Stimulated activated effector memory CD8-positive, alpha-beta T cell treated with anti-CD3 and anti-CD28 coated beads, Interleukin-12 subunit alpha, Interleukin-12 subunit beta, amount 100 ng/mL, for 72 hours (primary cell): ENCODE results near the gene CCDC28B.

Experiments
- ATAC-seq: fragments of 150-1000 bp; cut with Tn5 transposase; 2 replicates; pipeline ENCODE4 v1.10.0; 2021
- DNase-seq, 2 donors: peaks; one replicate each; pipeline ENCODE4 v3.0.0; 2021 to 2022; ENCODE audit warnings: low spot score in 2 of 2
- H3K27ac Mint-ChIP-seq: one replicate; pipeline ENCODE4 v1.8.0; 2022; ENCODE audit warnings: mild to moderate bottlenecking, mixed read lengths
- H3K36me3 Mint-ChIP-seq: one replicate; pipeline ENCODE4 v1.8.0; 2022; ENCODE audit warnings: mild to moderate bottlenecking, mixed read lengths
- H3K4me1 Mint-ChIP-seq: one replicate; pipeline ENCODE4 v1.8.0; 2022; ENCODE audit warnings: mixed read lengths
- H3K4me3 Mint-ChIP-seq: one replicate; pipeline ENCODE4 v1.8.0; 2022; ENCODE audit warnings: mild to moderate bottlenecking, mixed read lengths
- H3K9me3 Mint-ChIP-seq: one replicate; pipeline ENCODE4 v1.8.0; 2022; ENCODE audit warnings: mixed read lengths

The CCDC28B gene

DNA sequence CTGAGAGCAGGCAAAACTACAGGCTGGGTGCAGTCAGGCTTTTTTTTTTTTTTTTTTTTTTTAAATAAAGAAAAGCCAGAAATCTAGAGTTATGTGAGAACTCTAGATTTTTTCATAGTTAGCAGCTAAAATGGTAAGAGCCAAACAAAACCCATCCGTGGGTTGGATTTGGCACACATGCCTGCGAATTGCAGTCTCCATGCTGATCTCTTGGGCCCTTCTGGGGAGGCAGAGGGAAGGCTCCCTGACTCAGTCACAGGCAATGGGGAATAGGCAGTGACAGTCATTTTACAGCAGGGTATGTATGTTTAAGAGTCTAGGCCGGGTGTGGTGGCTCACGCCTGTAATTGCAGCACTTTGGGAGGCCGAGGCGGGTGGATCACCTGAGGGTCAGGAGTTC is 18.3 kb upstream of the CCDC28B start:
- Mint-ChIP-seq H3K4me3 (peak overlapping the region; percentile 96), H3K27ac (peak overlapping the region; percentile 10), H3K4me1 (peaks cover 66% of the 10 kb centered on the region), H3K9me3 (no peaks in the 10 kb centered on the region), H3K36me3 (peaks cover 82% of the 10 kb centered on the region)
- DNase-seq = no peak
- no peak for ATAC-seq

DNA sequence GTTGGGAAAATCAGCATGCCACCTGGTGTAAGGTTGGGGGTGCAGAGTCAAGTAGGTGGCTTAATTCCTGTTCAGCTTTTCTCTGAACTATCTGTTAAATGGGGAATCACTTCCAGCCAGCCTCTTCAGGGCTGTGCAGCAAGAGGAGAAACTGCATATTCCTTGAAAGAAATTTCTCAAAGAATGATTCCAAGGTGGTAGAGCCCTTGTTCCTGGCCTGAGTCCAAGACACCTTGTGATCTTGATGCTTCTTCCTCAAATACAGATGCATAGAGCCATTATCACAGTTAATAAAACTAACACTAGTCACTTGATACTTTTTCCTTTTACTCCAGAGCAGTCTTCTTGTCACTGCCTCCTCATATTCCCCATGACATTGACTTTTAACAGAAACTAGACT is 15.7 kb upstream of the CCDC28B start:
- peaks cover 64% of the 10 kb centered on the region for H3K4me1 Mint-ChIP-seq
- DNase-seq = no peak
- no peaks in the 10 kb centered on the region for H3K9me3 Mint-ChIP-seq
- peaks cover 100% of the 10 kb centered on the region for H3K36me3 Mint-ChIP-seq
- H3K27ac Mint-ChIP-seq = peak overlapping the region; percentile 44
- H3K4me3 Mint-ChIP-seq = peak overlapping the region; percentile 28
- ATAC-seq = no peak

DNA sequence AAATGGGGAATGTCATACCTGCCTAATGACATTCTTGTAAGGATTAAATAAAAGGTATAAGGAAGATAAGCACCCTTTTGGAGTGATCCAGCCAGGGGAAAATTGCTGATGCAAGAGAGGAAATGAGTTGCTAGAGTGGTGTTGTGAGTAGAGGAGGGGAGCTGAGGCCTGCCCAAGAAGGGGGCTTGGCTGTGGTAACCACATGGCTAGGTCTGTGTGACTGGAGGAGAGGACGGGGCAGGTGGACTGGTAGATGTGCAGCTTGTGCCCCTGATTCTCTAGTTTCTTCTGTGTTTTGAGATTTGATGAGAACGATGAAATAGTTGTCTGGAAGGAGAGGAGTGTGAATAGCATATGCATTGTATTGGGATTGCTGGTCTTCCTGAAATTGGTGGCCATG is 14.3 kb upstream of the CCDC28B start:
- Mint-ChIP-seq H3K27ac (peak overlapping the region; percentile 77), H3K36me3 (peaks cover 100% of the 10 kb centered on the region), H3K4me1 (peaks cover 50% of the 10 kb centered on the region), H3K4me3 (no peak overlapping the region), H3K9me3 (no peaks in the 10 kb centered on the region)
- DNase-seq = no peak
- no peak for ATAC-seq

DNA sequence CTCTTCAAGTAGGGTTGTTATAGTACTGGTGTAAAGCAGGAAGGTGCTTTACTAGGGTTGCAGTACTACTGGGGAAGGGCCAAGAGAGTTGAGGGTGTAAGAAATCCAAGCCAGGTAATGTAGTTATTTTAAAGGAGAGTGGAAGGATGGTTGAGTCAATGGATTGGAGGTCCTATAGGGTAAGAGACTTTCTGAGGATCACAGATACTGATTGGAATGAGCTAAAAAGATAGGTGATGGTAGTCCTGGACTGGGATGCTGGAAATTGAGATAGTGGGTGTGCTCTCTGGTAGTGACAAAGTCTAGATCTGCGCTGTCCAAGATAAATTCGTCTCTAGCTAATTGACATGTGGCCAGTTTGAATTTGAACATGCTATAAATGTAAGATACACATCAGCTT is 13.9 kb upstream of the CCDC28B start:
- DNase-seq (no peak), ATAC-seq (no peak)
- Mint-ChIP-seq H3K4me1 (peaks cover 47% of the 10 kb centered on the region), H3K27ac (peak overlapping the region; percentile 77), H3K36me3 (peaks cover 100% of the 10 kb centered on the region), H3K4me3 (no peak overlapping the region), H3K9me3 (no peaks in the 10 kb centered on the region)

DNA sequence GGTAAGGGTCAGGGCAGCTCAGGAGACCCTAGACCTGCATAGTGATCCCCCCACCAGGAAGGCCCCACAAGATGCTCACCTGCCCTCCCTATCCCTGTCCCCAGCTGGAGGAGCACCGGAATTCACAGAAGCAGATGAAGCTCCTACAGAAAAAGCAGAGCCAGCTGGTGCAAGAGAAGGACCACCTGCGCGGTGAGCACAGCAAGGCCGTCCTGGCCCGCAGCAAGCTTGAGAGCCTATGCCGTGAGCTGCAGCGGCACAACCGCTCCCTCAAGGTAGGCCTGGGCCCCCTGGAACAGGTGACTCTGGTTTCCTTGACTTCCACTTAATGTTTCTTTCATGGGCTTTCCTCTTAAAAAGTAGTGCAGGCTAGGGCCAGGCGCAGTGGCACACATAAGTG is 12.5 kb upstream of the CCDC28B start:
- Mint-ChIP-seq H3K36me3 (peaks cover 100% of the 10 kb centered on the region), H3K27ac (peak overlapping the region; percentile 18), H3K4me1 (peaks cover 47% of the 10 kb centered on the region), H3K4me3 (no peak overlapping the region), H3K9me3 (no peaks in the 10 kb centered on the region)
- DNase-seq = no peak
- no peak for ATAC-seq

DNA sequence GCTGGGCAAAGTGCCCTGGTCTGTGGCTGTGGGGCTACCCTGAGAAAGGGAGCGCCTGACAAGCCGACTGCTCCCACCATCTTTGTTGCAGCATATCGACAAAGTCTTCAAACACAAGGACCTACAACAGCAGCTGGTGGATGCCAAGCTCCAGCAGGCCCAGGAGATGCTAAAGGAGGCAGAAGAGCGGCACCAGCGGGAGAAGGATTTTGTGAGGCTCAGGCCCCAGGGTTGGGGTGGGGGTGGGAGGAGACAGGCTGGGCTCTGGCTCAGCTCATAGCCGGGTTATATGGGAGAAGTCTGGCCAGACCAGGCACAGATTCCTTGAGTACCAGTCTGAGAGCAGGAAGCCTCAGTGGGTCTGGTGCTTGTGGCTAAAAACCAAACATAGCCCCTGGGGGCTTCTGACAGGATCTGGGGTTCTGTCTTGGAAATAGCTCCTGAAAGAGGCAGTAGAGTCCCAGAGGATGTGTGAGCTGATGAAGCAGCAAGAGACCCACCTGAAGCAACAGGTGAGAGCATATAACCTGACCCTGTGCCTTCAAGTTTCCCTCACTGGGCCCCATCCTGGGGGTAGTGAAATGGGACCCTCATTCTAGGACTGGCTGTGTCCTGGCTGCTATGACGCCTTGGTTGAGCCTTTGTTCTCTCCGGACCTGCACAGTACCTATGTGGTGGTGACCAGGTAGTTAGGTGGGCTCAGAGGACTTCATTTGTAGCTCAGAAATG is 8.0 kb upstream of the CCDC28B start:
- ATAC-seq (no peak), DNase-seq (no peak)
- peaks cover 100% of the 10 kb centered on the region for H3K36me3 Mint-ChIP-seq
- H3K9me3 Mint-ChIP-seq = no peaks in the 10 kb centered on the region
- no peak overlapping the region for H3K27ac Mint-ChIP-seq
- no peak overlapping the region for H3K4me3 Mint-ChIP-seq
- peaks cover 63% of the 10 kb centered on the region for H3K4me1 Mint-ChIP-seq

DNA sequence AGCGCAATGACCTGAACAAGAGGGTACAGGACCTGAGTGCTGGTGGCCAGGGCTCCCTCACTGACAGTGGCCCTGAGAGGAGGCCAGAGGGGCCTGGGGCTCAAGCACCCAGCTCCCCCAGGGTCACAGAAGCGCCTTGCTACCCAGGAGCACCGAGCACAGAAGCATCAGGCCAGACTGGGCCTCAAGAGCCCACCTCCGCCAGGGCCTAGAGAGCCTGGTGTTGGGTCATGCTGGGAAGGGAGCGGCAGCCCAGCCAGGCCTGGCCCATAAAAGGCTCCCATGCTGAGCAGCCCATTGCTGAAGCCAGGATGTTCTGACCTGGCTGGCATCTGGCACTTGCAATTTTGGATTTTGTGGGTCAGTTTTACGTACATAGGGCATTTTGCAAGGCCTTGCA is 5.4 kb upstream of the CCDC28B start:
- DNase-seq = no peak
- Mint-ChIP-seq H3K36me3 (peaks cover 89% of the 10 kb centered on the region), H3K9me3 (no peaks in the 10 kb centered on the region), H3K27ac (no peak overlapping the region), H3K4me1 (peaks cover 72% of the 10 kb centered on the region), H3K4me3 (no peak overlapping the region)
- no peak for ATAC-seq

DNA sequence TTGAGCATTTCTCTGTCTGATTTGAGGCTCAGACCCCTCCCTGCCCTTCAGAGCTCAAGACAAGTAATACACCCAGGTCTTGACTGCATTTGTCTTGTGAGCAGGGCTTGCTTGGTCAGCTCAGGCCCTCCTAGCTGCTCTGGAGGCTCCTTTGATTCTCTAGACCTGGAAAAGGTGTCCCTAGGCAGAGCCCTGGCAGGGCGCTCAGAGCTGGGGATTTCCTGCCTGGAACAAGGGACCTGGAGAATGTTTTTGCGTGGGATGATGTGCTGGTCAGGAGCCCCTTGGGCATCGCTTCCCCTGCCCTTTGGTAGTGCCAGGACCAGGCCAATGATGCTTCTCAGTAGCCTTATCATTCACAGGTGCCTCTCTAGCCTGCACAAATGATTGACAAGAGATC is 4.9 kb upstream of the CCDC28B start:
- Mint-ChIP-seq H3K9me3 (no peaks in the 10 kb centered on the region), H3K4me1 (peaks cover 78% of the 10 kb centered on the region), H3K36me3 (peaks cover 84% of the 10 kb centered on the region), H3K27ac (no peak overlapping the region), H3K4me3 (no peak overlapping the region)
- no peak for DNase-seq
- ATAC-seq = no peak

DNA sequence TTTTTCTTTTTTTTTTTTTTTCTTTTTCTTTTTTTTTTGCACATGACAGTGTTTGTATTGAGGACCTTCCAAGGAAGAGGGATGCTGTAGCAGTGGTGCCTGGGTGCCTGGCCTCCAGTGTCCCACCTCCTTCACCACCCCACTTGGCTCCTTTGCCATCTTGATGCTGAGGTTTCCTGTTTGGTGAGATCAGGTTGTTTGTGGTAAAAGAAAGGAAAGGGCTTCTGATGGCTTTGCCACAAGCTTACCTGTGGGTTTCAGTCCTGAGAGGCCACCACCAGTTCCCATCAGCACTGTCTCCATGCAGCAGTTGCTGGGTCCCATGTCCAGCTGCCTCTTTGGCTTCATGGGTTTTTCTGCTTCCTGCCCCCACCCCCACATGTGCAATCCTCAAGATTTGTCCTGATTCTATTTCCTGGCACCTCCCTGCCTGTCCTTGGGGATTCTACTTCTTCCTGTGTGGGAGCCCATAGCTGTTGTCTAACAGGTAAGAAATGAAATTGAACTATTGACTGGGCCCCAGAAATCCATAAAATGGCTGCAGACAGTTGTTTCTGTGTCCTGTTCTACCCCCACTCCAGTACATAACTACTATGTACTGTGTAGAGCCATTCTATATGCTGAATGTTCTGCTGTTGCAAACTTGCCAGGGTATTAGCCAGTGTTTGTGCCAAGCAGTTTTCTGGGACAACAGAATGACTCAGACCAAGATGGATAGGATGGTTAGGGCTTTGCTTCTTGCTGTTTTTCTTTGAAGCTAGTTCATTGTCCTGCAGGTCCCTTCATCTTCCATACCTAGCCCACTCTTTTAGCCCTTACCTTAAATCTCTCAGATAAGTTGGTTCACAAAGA is 4.2 kb upstream of the CCDC28B start:
- H3K36me3 Mint-ChIP-seq = peaks cover 78% of the 10 kb centered on the region
- H3K4me1 Mint-ChIP-seq = peaks cover 81% of the 10 kb centered on the region
- H3K4me3 Mint-ChIP-seq = no peak overlapping the region
- peak overlapping the region; percentile 85 for H3K27ac Mint-ChIP-seq
- H3K9me3 Mint-ChIP-seq = no peaks in the 10 kb centered on the region
- ATAC-seq = no peak
- DNase-seq = no peak

DNA sequence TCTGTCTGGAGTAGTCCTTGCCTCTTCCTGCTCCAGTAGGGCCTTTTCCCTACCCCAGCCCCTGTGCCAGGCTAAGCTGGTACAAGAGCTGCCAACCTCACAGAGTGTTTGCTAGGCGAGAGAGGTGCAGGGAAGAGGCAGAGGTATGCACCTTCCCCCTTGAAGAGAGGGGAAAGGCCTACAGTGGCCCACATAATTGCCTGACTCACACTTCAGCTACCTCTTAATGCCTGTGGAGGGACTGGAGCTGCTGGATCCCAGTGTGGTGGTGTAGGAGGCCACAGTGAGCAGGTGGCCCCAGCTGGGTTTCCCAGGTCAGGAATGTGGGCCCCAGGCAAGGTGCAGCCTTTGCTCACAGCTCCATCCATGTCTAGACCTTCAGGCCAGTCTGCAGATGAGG is 3.3 kb upstream of the CCDC28B start:
- Mint-ChIP-seq H3K27ac (peak overlapping the region; percentile 85), H3K9me3 (no peaks in the 10 kb centered on the region), H3K36me3 (peaks cover 77% of the 10 kb centered on the region), H3K4me3 (no peak overlapping the region), H3K4me1 (peaks cover 83% of the 10 kb centered on the region)
- DNase-seq (no peak), ATAC-seq (no peak)

DNA sequence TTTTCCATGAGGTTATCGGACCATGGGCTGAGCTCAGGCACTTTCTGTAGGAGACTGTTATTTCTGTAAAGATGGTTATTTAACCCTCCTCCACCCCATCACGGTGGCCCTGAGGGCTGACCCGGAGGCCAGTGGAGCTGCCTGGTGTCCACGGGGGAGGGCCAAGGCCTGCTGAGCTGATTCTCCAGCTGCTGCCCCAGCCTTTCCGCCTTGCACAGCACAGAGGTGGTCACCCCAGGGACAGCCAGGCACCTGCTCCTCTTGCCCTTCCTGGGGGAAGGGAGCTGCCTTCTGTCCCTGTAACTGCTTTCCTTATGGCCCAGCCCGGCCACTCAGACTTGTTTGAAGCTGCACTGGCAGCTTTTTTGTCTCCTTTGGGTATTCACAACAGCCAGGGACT is 2.6 kb upstream of the CCDC28B start:
- H3K4me1 Mint-ChIP-seq = peaks cover 85% of the 10 kb centered on the region
- no peak for ATAC-seq
- H3K9me3 Mint-ChIP-seq = no peaks in the 10 kb centered on the region
- no peak for DNase-seq
- peaks cover 69% of the 10 kb centered on the region for H3K36me3 Mint-ChIP-seq
- no peak overlapping the region for H3K4me3 Mint-ChIP-seq
- peak overlapping the region; percentile 85 for H3K27ac Mint-ChIP-seq

DNA sequence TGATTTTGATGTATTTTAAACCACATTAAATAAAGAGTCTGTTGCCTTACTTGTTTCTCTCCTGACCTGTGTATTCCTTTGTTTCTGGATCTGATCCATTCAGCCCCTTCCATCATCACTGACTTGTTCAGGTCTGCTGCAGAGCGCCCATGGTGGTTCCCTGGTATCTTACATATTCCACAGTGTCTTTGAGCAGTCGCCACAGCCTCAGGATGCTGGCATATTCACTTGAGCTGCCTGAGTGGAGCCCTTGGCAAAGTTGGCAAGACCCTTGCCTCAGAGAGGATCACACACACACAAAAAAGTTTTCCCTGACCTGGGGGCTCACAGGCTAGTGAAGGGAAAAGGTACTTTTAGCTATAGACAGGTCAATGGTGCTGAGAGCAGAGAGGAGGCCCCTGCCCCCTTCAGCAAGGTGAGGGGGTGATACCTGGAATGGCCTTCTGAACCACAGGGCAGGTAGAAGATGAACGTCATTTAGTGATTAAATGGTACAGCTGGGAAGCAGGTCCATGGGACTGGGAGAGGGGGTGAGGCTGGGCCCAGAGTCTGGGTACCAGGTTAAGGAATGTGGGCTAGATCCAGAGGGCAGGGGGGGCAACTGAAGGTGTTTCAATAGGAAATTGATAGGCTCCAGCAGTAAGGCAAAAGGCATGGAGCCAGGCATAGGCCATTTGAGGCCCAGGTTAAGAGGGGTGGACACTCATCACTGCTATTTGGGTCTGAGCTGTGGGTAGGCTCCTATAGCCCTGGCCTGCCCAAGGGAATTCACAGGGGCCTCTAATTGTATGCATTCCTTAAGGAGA is 2.0 kb upstream of the CCDC28B start:
- ATAC-seq (no peak), DNase-seq (no peak)
- no peak overlapping the region for H3K4me3 Mint-ChIP-seq
- peaks cover 63% of the 10 kb centered on the region for H3K36me3 Mint-ChIP-seq
- H3K4me1 Mint-ChIP-seq = peaks cover 82% of the 10 kb centered on the region
- H3K9me3 Mint-ChIP-seq = no peaks in the 10 kb centered on the region
- peak overlapping the region; percentile 85 for H3K27ac Mint-ChIP-seq

DNA sequence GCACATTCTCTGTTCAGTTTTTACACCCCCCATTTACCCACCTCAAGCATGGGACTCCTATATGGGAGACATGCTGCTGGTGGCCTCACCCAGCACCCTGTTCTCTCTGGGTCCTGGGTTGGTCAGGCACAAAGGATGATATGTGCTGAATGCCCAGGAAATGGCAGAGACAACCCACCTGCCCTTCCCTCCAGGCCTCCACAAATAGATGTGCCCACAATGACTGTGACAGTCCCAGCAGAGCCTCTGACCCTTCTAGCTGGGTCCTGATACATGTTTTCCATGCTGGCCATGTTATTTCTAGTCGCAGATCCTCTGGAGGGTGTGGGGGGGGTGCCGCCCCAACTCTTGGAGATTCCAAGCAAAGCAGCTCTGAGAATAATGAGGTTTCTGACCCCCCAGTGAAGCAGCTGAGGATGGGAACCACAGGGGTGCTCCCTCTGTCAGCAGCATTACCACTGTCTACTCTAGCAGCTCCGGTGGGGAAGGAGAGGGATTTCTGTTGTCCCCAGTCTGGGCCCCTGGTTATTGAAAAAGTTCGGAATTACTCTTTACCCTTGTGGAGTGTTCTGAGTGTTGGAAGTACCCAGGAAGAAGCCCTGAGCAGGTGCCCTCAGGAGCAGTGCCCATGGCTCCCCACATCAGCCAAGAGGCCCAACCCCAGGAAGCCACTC is 1.2 kb upstream of the CCDC28B start:
- Mint-ChIP-seq H3K4me1 (peaks cover 82% of the 10 kb centered on the region), H3K36me3 (peaks cover 60% of the 10 kb centered on the region), H3K9me3 (no peaks in the 10 kb centered on the region), H3K27ac (peak overlapping the region; percentile 85), H3K4me3 (peak overlapping the region; percentile 87)
- DNase-seq = no peak
- ATAC-seq = no peak

DNA sequence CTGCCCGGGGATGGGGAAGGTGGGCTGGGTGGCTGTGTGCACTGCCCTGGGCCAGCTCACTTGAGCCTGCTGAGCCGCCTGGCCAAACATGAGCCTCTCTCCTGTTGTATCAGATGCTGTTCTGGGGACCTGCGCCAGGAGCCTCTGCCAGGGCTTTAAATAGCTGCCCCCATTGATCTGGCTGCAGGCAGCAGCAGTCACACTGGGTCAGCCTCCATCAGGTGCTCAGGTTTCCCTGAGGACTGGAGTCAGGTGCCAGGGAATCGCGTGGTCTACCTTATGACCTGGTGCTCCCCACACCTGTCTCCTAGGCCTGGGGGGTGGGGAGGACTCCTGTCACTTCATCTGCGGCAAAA is 700 bp upstream of the CCDC28B start:
- H3K36me3 Mint-ChIP-seq = peaks cover 60% of the 10 kb centered on the region
- ATAC-seq = no peak
- H3K9me3 Mint-ChIP-seq = no peaks in the 10 kb centered on the region
- DNase-seq = no peak
- peak overlapping the region; percentile 94 for H3K27ac Mint-ChIP-seq
- H3K4me1 Mint-ChIP-seq = peaks cover 78% of the 10 kb centered on the region
- H3K4me3 Mint-ChIP-seq = peak overlapping the region; percentile 87
